MM.1S (cell line): ENCODE data around the gene UGT1A4.

ENCODE experiments used
- DNase-seq: peaks from one replicate; pipeline ENCODE4 v3.0.0-alpha.2; 2015
- H2AFZ ChIP-seq: fragments of 300-600 bp; sonication (generic); 2 replicates; pipeline ENCODE4 v1.6.0; 2016; ENCODE audit warnings: antibody characterized with exemption, low read length
- H3F3A ChIP-seq: fragments of 300-600 bp; sonication (generic); 2 replicates; pipeline ENCODE4 v1.6.1; 2016; ENCODE audit warnings: mild to moderate bottlenecking, antibody characterized with exemption, low read length, moderate library complexity, mixed read lengths; ENCODE audit not compliant: insufficient read depth
- H3K27ac ChIP-seq: fragments of 300-600 bp; sonication (generic); 2 replicates; pipeline ENCODE4 v1.5.1; 2016; ENCODE audit warnings: mild to moderate bottlenecking, low read length
- H3K27me3 ChIP-seq: fragments of 300-600 bp; sonication (generic); replicated peaks from 2 replicates; pipeline ENCODE4 v1.6.0; 2016; ENCODE audit warnings: low read length; ENCODE audit not compliant: insufficient read depth
- H3K36me3 ChIP-seq: fragments of 300-600 bp; sonication (generic); replicated peaks from 2 replicates; pipeline ENCODE4 v1.6.1; 2016; ENCODE audit warnings: mild to moderate bottlenecking, low read length, mixed read lengths; ENCODE audit not compliant: insufficient read depth
- H3K4me1 ChIP-seq: fragments of 300-600 bp; sonication (generic); 2 replicates; pipeline ENCODE4 v1.6.1; 2016; ENCODE audit warnings: low read length, mixed read lengths
- H3K4me2 ChIP-seq: fragments of 300-600 bp; sonication (generic); 2 replicates; pipeline ENCODE4 v1.6.0; 2016; ENCODE audit warnings: low read depth, low read length
- H3K4me3 ChIP-seq: fragments of 300-600 bp; sonication (generic); 2 replicates; pipeline ENCODE4 v1.5.1; 2016; ENCODE audit warnings: low read length, mixed read lengths
- H3K79me2 ChIP-seq: fragments of 300-600 bp; sonication (generic); 2 replicates; pipeline ENCODE4 v1.6.1; 2016; ENCODE audit warnings: mixed run types, low read length, mixed read lengths
- H3K9ac ChIP-seq: fragments of 300-600 bp; sonication (generic); 2 replicates; pipeline ENCODE4 v1.6.1; 2016; ENCODE audit warnings: low read length, mixed read lengths
- H3K9me2 ChIP-seq: fragments of 300-600 bp; sonication (generic); replicated peaks from 2 replicates; pipeline ENCODE4 v1.6.1; 2016; ENCODE audit warnings: mild to moderate bottlenecking, low read length, mixed read lengths; ENCODE audit not compliant: insufficient read depth
- H3K9me3 ChIP-seq: fragments of 300-600 bp; sonication (generic); replicated peaks from 2 replicates; pipeline ENCODE4 v1.6.1; 2016; ENCODE audit warnings: mild to moderate bottlenecking, low read length, mixed read lengths; ENCODE audit not compliant: insufficient read depth
- H4K20me1 ChIP-seq: fragments of 300-600 bp; sonication (generic); 2 replicates; pipeline ENCODE4 v1.6.1; 2016; ENCODE audit warnings: mild to moderate bottlenecking, low read length, moderate library complexity, mixed read lengths; ENCODE audit not compliant: insufficient read depth
- EZH2 ChIP-seq: fragments of 300-600 bp; sonication (generic); optimal IDR thresholded peaks from 2 replicates; pipeline ENCODE3; 2017; ENCODE audit warnings: low read depth, mild to moderate bottlenecking, antibody characterized with exemption, low read length, mixed read lengths
- EZH2phosphoT487 ChIP-seq: fragments of 300-600 bp; sonication (generic); IDR thresholded peaks from 2 replicates; pipeline ENCODE4 v1.6.1; 2018; ENCODE audit warnings: antibody characterized with exemption, low read length
- TF ChIP-seq, protein P1 (sequence below): fragments of 300-600 bp; sonication (generic); IDR thresholded peaks from 2 replicates; pipeline ENCODE4 v1.5.1; 2016; ENCODE audit warnings: antibody characterized with exemption, low read length, mixed read lengths

Gene UGT1A4

DNA sequence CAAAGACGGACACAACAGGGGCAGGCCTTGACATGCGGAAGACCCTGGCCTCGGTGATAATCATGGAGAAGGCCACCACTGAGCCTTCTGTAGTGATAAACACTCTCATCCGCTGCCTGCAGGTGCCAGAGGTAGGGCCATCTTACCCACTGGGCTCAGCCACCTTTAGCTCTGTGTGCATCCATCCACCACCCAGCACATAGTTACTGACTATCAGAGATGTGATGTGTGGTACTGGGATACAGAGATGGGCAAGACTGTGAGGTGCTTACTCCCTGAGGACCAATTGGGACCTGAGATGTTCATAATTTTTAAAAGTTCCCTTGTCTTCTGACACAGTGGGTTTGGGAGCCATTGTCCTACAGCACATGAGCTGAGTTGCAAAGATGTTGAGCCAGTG lies 61.2 kb downstream of the UGT1A4 start:
- Histone ChIP-seq H3K4me3 (no peak overlapping the region), H3K79me2 (no peaks in the 10 kb centered on the region), H3K9me3 (no peaks in the 10 kb centered on the region), H3K4me1 (no peaks in the 10 kb centered on the region), H2AFZ (no peak overlapping the region), H4K20me1 (no peaks in the 10 kb centered on the region), H3K4me2 (no peak overlapping the region), H3K9me2 (no peaks in the 10 kb centered on the region), H3K36me3 (no peaks in the 10 kb centered on the region), H3K27me3 (no peaks in the 10 kb centered on the region), H3K9ac (no peak overlapping the region), H3K27ac (no peak overlapping the region), H3F3A (no peaks in the 10 kb centered on the region)
- no peak for DNase-seq
- TF ChIP-seq EZH2phosphoT487 (no peak), EZH2 (no peak)
- TF ChIP-seq, protein P1, sequence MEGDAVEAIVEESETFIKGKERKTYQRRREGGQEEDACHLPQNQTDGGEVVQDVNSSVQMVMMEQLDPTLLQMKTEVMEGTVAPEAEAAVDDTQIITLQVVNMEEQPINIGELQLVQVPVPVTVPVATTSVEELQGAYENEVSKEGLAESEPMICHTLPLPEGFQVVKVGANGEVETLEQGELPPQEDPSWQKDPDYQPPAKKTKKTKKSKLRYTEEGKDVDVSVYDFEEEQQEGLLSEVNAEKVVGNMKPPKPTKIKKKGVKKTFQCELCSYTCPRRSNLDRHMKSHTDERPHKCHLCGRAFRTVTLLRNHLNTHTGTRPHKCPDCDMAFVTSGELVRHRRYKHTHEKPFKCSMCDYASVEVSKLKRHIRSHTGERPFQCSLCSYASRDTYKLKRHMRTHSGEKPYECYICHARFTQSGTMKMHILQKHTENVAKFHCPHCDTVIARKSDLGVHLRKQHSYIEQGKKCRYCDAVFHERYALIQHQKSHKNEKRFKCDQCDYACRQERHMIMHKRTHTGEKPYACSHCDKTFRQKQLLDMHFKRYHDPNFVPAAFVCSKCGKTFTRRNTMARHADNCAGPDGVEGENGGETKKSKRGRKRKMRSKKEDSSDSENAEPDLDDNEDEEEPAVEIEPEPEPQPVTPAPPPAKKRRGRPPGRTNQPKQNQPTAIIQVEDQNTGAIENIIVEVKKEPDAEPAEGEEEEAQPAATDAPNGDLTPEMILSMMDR = no peak

DNA sequence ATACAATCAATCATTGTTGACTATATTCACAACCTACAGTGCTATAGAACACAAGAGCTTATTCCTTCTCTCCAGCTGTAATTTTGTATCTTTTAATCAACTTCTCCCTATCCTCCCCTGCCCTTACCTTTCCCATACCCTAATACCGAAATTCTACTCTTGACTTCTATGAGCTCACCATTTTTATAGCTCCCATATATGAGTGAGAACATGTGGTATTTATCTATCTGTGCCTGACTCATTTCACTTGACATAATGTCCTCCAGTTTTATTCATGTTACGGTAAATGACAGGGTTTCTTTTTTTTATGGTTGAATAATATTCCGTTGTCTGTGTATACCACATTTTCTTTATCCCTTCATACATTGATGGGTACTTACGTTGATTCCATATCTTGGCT lies 62.2 kb downstream of the UGT1A4 start:
- no peaks in the 10 kb centered on the region for H3K79me2 ChIP-seq
- H3K4me1 ChIP-seq = no peaks in the 10 kb centered on the region
- no peaks in the 10 kb centered on the region for H4K20me1 ChIP-seq
- H3K4me3 ChIP-seq = no peak overlapping the region
- no peak for DNase-seq
- TF ChIP-seq EZH2 (no peak), EZH2phosphoT487 (no peak)
- TF ChIP-seq, protein P1 = no peak
- H3K27ac ChIP-seq = no peak overlapping the region
- H3K4me2 ChIP-seq = no peak overlapping the region
- no peaks in the 10 kb centered on the region for H3K36me3 ChIP-seq
- H3F3A ChIP-seq = no peaks in the 10 kb centered on the region
- no peak overlapping the region for H2AFZ ChIP-seq
- H3K9ac ChIP-seq = no peak overlapping the region
- H3K27me3 ChIP-seq = no peaks in the 10 kb centered on the region
- H3K9me2 ChIP-seq = no peaks in the 10 kb centered on the region
- H3K9me3 ChIP-seq = no peaks in the 10 kb centered on the region

DNA sequence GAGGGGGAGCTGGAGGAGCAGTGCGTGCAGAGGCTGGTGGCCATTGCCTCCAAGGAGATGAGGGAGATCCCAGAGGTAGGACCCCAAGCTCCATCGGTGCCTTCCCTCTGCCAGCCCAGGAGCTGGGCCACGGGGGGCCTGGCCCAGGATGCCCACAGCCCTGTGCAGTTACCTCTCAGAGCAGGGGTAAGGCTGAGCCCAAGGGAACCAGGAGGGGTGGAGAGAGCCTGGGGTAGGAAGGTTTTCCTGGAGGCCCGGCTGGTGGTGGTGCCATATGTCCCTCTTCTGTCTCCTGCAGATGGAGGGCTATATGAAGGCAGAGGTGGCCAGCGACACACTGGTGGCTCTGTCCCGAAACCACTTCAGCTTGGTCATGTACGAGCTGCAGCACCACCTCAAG lies 71.0 kb downstream of the UGT1A4 start:
- no peaks in the 10 kb centered on the region for H3K4me1 ChIP-seq
- H2AFZ ChIP-seq = no peak overlapping the region
- H3K27ac ChIP-seq = no peak overlapping the region
- no peak overlapping the region for H3K4me3 ChIP-seq
- no peaks in the 10 kb centered on the region for H3F3A ChIP-seq
- no peaks in the 10 kb centered on the region for H3K36me3 ChIP-seq
- H3K9ac ChIP-seq = no peak overlapping the region
- H3K79me2 ChIP-seq = no peaks in the 10 kb centered on the region
- H3K9me2 ChIP-seq = no peaks in the 10 kb centered on the region
- no peaks in the 10 kb centered on the region for H3K9me3 ChIP-seq
- DNase-seq = no peak
- no peaks in the 10 kb centered on the region for H3K27me3 ChIP-seq
- TF ChIP-seq EZH2 (no peak), EZH2phosphoT487 (no peak)
- TF ChIP-seq, protein P1 = no peak
- no peaks in the 10 kb centered on the region for H4K20me1 ChIP-seq
- no peak overlapping the region for H3K4me2 ChIP-seq
